Spleen (tissue), 7 donors: ENCODE data around the gene ELF5.

ENCODE experiments used
- CTCF ChIP-seq, 11 experiments: fragments of 200-600 bp in 7 of 11; fragments of 450-650 bp in 4 of 11; sonication (generic) in 4 of 11; IDR thresholded peaks in 8 of 11; conservative IDR thresholded peaks in 3 of 11; 1 replicate in 7 of 11; 2 replicates in 4 of 11; pipeline versions ENCODE4 v1.4.0 to v1.8.0; 2016 to 2021; ENCODE audit warnings: antibody characterized with exemption in 11 of 11, inconsistent platforms in 4 of 11, mild to moderate bottlenecking in 1 of 11
- POLR2A ChIP-seq, 3 donors: fragments of 450-650 bp; IDR thresholded peaks; one replicate each; pipeline ENCODE4 v1.5.1; 2017; ENCODE audit warnings: antibody characterized with exemption in 3 of 3, mild to moderate bottlenecking in 1 of 3
- POLR2AphosphoS5 ChIP-seq, 3 donors: sonication (generic); formaldehyde crosslinking; IDR thresholded peaks; one replicate each; pipeline ENCODE4 v1.5.1; 2017; ENCODE audit warnings: antibody characterized with exemption in 3 of 3
- donor health status: DM: no; HTN: no; CAD: no; lungs with moderate emphysema.
- donor health status: DM: no; HTN: no; CAD: no.
- donor health status: DM: no; HTN: no; CAD: no.

GRCh38 chr11:34502949-34503348, 10.6 kb downstream of the ELF5 start:
- TF ChIP-seq CTCF (IDR thresholded peaks at IDR 0.05 in 8 of 11, conservative IDR thresholded peaks at IDR 0.05 in 3 of 11) (no peak), POLR2A (IDR thresholded peaks at IDR 0.05) (no peak), POLR2AphosphoS5 (IDR thresholded peaks at IDR 0.05) (no peak)
